ENCODE results near the gene TFPT. TPM values are rescaled to one million over a fixed set of nuclear protein-coding genes. Genes with fewer than 3 reads are reported as not detected.

Gene TFPT
- total and polyA plus RNA-seq, 10 of the 15 experiments (the other 5 are each of a cell fraction or from before 2014, with no cell fraction given) = 1.7 to 40.2 (median 25.6) TPM

- TF ChIP-seq EZH2 (IDR thresholded peaks at IDR 0.05; ENCODE audit: borderline replicate concordance, control insufficient read depth, low read depth, low read length) (no peak), ESRRA (IDR thresholded peaks at IDR 0.05; ENCODE audit: low read length) (no peak), NBN (IDR thresholded peaks at IDR 0.05) (no peak), CREM (IDR thresholded peaks at IDR 0.05; ENCODE audit: low read depth) (peak; percentile 67), HCFC1 (IDR thresholded peaks at IDR 0.05; ENCODE audit: low read length) (no peak), STAT3 (IDR thresholded peaks at IDR 0.05; ENCODE audit: low read depth, low read length) (no peak), NRF1 (conservative IDR thresholded peaks at IDR 0.05; ENCODE audit: low read depth, low read length) (no peak; the same call in 1 of the 2 replicates), STAT1 (conservative IDR thresholded peaks at IDR 0.05) (no peak), EGR1 (IDR thresholded peaks at IDR 0.05; ENCODE audit: borderline replicate concordance in 1 of 2, low read depth in 2 of 2, low read length in 2 of 2) (peak in 1 of 2 experiments; percentile 85; a peak in 2 of 3 replicates), GATAD2B (conservative IDR thresholded peaks at IDR 0.05; ENCODE audit: low read depth) (no peak), GABPA (IDR thresholded peaks at IDR 0.05; ENCODE audit: low read depth) (no peak), NFYB (IDR thresholded peaks at IDR 0.05; ENCODE audit: insufficient read depth, low read depth, low read length) (peak; percentile 93), TARDBP (IDR thresholded peaks at IDR 0.05; ENCODE audit: borderline replicate concordance) (no peak), SMC3 (IDR thresholded peaks at IDR 0.05; ENCODE audit: borderline replicate concordance, low read length) (no peak), ZNF274 (IDR thresholded peaks at IDR 0.05; ENCODE audit: insufficient read depth, insufficient read length) (no peak), SRF (IDR thresholded peaks at IDR 0.05; ENCODE audit: low read depth in 2 of 2, low read length in 2 of 2) (no peak), CHD1 (IDR thresholded peaks at IDR 0.05; ENCODE audit: low read depth, low read length) (no peak), MEF2A (IDR thresholded peaks at IDR 0.05; ENCODE audit: insufficient read depth, low read depth, low read length) (no peak), RUNX3 (IDR thresholded peaks at IDR 0.05; ENCODE audit: low read length) (no peak), RCOR1 (conservative IDR thresholded peaks at IDR 0.05; ENCODE audit: low read depth, low read length) (no peak), CTCF (IDR thresholded peaks at IDR 0.05 in 2 of 3, conservative IDR thresholded peaks at IDR 0.05 in 1 of 3; ENCODE audit: control insufficient read depth in 2 of 3, extremely low read depth in 1 of 3, insufficient read depth in 1 of 3, low read depth in 3 of 3, low read length in 3 of 3) (no peak), RBBP5 (conservative IDR thresholded peaks at IDR 0.05) (no peak)
- TF ChIP-seq, protein P1, sequence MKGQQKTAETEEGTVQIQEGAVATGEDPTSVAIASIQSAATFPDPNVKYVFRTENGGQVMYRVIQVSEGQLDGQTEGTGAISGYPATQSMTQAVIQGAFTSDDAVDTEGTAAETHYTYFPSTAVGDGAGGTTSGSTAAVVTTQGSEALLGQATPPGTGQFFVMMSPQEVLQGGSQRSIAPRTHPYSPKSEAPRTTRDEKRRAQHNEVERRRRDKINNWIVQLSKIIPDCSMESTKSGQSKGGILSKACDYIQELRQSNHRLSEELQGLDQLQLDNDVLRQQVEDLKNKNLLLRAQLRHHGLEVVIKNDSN (IDR thresholded peaks at IDR 0.05; ENCODE audit: borderline replicate concordance, extremely low read length, insufficient read depth, low read depth, low read length) = no peak
- TF ChIP-seq, protein P2, sequence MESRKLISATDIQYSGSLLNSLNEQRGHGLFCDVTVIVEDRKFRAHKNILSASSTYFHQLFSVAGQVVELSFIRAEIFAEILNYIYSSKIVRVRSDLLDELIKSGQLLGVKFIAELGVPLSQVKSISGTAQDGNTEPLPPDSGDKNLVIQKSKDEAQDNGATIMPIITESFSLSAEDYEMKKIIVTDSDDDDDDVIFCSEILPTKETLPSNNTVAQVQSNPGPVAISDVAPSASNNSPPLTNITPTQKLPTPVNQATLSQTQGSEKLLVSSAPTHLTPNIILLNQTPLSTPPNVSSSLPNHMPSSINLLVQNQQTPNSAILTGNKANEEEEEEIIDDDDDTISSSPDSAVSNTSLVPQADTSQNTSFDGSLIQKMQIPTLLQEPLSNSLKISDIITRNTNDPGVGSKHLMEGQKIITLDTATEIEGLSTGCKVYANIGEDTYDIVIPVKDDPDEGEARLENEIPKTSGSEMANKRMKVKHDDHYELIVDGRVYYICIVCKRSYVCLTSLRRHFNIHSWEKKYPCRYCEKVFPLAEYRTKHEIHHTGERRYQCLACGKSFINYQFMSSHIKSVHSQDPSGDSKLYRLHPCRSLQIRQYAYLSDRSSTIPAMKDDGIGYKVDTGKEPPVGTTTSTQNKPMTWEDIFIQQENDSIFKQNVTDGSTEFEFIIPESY (IDR thresholded peaks at IDR 0.05) = no peak
- TF ChIP-seq, protein P3, sequence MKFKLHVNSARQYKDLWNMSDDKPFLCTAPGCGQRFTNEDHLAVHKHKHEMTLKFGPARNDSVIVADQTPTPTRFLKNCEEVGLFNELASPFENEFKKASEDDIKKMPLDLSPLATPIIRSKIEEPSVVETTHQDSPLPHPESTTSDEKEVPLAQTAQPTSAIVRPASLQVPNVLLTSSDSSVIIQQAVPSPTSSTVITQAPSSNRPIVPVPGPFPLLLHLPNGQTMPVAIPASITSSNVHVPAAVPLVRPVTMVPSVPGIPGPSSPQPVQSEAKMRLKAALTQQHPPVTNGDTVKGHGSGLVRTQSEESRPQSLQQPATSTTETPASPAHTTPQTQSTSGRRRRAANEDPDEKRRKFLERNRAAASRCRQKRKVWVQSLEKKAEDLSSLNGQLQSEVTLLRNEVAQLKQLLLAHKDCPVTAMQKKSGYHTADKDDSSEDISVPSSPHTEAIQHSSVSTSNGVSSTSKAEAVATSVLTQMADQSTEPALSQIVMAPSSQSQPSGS (IDR thresholded peaks at IDR 0.05; ENCODE audit: low read length) = no peak
Measured at GRCh38 chr19:54136864-54137698, 21.6 kb upstream of the TFPT start (continued).

Measured in GM12878 (cell line).